ENCODE measurements around the gene RAB33B.
"Not testable (repeated sequence)": the region's sequence is repeated elsewhere in the genome, so short reads cannot be mapped to it uniquely, and the experiment has no call there.

The RAB33B gene

DNA sequence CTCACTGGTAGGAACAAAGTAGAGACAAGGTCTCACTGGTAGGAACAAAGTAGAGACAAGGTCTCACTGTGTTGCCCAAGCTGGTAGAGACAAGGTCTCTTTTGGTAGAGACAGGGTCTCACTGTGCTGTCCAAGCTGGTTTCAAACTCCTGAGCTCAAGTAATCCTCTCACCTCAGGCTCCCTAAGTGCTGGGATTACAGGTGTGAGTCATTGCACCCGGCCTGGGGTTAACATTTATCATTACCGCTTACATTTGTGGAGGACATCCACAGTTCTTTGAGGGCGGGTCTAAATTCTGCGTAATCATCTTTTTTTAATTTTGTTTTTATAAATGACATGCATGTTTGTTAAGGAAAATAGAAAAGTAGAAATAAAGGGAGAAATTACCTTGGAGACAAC is 12.0 kb downstream of the RAB33B start:
- no peak for DNase-seq

- DNase-seq: not testable (repeated sequence)
Measured at GRCh38 chr4:139468756-139469155, 14.8 kb downstream of the RAB33B start.

- no peak for DNase-seq
Measured at GRCh38 chr4:139469216-139469615, 15.3 kb downstream of the RAB33B start.

- no peak for DNase-seq
Measured at GRCh38 chr4:139469869-139470268, 15.9 kb downstream of the RAB33B start.

DNA sequence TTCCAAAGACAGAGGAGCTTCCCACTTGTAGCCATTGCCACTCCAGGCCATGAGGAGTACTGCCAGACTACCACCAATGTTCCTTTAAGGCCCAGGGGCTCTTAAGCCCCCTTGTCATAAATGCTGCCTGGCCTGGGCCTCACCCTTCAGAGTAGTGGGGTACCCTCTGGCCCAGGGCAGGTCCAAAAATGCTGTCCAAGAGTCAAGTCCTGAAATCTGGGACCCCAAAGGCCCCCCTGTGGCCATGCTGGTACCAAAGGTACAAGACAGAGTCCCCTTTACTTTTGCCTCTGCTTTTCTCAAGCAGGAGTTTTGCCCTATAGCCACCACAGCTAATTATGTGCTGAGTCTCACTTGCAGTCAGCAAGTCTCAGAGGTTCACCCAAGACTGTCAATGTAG is 16.4 kb downstream of the RAB33B start:
- no peak for DNase-seq

DNA sequence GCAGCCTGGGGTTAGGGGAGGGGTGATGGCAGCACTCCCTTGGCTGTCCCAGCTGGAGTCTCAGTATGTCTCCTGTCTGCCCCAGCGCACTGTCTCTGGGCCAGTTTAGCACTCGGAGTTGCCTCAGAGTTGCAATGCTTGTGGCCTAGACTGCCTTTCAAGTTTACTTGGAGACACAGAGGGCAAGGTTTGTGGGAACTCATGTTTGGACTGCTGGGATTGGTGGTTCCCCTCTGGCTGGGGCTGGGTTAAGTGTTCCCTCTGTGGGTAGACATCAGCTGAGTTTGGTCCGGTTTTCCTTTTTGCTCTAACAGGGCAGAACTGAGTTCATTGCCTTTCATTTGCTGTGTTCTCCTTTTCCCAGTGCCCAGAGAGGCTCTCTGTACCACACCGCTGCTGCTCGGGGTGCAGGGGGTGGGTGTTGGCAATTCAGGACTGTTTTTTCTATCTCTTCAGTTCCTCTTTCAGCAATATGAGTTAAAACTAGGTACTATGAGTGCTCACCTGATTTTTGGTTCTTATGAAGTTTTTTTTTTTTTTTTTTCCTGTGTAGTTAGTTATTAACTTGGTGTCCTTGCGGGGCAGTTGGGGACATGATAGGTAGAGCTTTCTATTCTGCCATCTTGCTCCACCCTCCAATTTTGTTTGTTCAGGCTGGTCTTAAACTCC is 17.2 kb downstream of the RAB33B start:
- no peak for DNase-seq

DNA sequence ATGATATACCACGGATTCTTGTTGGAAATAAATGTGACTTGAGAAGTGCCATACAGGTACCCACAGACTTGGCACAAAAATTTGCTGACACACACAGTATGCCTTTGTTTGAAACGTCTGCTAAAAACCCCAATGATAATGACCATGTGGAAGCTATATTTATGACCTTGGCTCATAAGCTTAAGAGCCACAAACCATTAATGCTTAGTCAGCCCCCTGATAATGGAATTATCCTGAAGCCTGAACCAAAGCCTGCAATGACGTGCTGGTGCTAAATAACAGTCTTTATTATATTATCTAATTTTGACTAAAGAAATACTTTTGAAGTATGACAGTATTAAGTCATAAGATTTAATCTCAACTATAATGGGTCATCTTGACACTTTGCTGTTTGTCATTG is 18.9 kb downstream of the RAB33B start:
- no peak for DNase-seq

DNA sequence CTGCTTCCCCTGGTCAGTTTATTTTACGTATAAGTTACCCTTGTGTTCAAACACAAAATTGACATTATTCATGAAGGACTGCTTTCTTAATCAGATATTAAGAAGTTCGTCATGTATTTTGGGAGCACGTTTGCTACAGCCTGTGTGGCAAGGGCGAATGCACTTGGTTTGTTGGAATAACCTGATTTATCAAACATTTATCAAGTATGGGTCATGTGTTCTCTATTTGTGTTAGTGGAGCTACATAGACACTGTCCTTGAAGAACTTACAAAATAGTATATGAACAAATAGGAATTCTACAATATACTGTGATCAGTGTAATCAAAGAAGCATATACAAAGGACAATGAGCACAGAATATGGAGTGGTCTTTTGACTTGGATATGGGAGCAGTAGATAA is 22.4 kb downstream of the RAB33B start:
- no peak for DNase-seq

GRCh38 chr4:139481465-139481864 is 27.5 kb downstream of the RAB33B start:
- DNase-seq: no peak

DNA sequence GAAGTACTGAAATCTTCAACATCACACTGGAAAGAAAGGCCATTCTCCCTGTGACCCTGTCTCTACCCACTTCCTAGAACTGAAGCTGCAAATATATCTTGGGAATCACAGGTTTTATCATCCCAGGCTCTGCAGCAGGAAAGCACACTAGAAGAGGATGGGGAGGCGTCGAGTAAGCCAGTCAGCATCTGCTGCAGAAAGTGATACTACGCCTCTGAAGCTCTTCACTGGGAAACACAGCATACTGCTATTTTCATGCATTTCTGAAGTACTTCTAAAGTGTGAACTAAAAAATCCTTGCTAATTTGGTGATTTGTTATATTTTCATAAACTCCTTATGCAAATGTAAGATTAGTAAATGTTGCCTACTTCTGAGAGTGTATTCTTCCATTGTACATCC is 29.1 kb downstream of the RAB33B start:
- DNase-seq: no peak

DNA sequence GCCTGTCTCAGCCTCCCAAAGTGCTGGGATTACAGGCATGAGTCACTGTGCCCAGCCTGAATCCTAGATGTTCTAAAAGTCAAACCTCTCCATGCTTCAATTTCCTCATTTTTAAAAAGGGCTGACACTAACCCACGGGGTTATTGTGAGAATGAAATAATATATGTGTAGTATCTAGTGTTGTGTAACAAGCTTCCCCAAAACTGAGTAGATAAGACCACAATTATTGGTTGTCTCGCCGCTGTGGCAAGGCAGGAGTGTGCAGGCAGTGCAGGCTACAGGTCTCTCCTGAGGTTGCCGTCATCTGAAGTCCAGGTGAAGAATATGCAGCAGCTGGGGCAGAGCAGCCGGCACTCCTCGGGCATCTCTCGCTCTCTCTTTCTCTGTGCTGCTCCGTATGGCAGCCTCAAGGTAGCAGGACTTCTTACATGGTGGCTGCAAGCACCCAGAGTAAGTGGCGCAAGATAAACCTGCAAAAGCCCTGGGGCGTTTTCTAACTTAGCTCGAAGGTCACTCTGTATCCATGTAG is 30.9 kb downstream of the RAB33B start:
- DNase-seq: no peak

DNA sequence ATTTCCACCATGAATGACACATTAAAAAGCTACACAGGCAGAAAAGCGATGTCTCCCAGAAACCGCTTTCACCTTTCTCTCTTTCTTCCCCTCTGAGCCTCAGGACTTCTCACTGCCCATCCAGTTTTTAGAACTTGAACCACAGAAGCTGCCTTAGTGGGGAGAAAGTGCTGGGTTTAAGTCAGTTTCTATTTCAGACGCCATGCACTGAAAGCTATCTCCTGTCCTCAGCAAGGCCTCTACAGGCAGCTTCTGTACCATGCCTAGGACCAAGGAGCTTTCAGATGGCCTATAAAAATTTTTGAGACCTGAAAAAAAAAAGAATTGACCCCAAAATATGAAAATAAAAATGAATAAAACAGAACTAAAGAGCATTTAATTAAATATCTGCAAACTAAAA is 34.5 kb downstream of the RAB33B start:
- no peak for DNase-seq

- DNase-seq: no peak
Measured at GRCh38 chr4:139489638-139490037, 35.7 kb downstream of the RAB33B start.

DNA sequence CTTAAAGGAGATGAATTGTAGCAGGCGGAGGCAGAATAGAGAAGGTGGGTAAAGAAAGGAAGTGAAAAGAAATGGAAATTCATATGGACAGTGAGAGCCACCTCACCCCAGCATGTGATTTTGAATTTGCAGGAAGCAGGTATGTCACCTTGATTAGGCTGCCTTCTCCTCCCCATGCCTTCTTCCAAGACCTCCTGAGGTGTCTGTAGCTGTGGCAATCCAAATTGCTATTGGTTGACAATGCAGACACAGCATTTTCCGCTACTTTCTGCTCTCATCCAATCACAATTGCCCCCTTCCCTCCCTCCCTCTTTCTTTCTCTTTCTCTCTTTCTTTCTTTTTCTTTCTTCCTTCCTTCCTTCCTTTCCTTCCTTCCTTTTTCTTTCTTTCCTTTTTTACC is 38.5 kb downstream of the RAB33B start:
- no peak for DNase-seq

DNA sequence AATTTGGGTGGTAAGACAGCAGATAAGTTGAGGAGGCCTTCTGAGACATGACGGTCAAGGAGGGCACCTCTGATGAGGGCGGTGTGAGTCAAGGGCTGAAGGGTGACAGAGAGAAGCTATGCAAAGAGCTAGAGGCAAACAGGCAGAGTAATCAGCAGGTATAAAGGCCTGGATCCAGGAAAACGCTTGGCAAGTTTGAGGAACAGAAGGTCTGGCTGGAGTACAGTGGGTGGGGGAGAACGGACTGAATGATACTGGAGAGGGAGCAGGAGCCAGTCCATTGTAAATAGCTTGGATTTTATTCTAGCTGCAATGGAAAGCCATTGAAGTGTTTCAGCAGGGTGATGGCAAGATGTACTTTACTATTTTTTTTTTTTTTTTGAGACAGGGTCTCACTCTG is 39.3 kb downstream of the RAB33B start:
- DNase-seq: no peak

GRCh38 chr4:139499186-139499585 is 45.3 kb downstream of the RAB33B start:
- DNase-seq: no peak

DNA sequence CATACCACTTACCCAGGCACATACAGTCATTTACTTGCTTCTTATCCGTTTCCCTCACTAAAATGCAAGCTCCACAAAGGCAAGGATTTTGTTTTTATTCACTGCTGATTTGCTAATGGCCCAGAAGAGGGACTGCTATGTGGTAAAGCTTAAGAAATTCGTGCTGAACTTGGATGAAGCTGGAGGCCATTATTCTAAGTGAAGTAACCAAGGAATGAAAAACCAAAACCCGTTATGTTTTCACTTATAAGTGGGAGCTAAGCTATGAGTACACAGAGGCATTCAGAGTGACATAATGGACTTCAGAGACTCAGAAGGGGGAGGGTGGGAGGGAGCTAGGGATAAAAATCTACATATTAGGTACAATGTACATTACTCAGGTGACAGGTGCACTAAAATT is 47.2 kb downstream of the RAB33B start:
- no peak for DNase-seq

DNA sequence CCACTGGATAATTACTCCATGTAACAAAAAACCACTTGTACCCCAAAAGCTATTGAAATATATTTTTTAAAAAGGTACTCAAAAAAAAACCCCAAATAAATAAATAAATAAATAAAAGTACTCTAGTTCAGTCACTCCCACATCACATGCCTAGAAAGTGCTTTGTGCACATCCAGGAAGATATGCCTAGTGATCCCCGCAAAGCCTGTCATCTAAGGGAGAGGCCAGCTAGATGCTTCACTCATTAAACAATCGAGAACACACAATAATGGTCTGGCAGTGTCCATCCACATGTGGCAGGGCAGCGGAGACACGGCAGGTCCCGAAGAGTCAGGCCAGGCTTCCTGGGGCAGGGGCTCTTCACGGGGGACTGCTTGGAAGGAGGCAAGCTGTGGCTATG is 47.6 kb downstream of the RAB33B start:
- no peak for DNase-seq

DNA sequence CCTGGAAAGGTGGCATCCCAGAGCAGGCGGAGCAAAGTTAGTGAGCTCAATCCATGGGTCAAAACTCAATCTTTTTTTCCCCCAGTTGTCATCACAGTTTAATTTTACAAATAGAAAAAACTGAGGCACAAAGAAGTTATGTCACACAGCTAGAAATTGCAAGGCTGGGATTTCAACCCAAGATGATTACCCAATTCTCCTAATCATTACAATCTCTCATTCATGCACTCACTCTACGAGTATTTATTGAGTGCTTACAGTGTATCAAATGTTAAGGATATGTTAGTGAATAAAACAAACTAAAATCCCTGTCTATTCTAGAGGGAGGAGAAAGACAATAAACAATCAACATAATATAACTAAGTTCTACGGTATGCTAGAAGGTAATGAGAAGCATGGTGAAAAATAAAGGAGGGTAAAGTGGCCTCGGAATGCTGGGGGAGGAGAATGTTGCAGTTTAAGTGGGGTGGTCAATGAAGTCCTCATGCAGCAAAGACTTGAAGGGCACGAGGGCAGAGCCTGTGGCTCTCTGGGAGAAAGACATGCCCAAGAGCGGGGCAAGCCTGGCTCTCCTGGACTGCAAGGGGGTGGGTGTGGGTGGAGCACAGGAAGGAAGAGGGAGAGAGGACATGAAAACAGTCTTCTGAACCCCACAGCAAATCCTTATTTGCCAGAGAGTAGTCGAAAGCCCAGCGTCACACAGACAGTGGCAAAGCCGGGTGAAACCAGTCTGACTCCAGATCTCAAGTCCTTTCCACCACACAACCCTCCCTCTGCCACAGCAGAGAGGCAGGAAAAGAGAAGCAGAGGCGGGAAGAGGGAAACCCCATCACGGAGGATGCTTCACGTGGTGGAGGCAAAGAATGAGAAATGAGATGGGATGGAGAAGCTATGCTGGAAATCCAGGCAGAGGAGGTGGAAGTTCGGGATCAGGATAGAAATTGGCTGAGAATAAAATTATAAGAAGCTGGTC is 48.3 kb downstream of the RAB33B start:
- no peak for DNase-seq

DNA sequence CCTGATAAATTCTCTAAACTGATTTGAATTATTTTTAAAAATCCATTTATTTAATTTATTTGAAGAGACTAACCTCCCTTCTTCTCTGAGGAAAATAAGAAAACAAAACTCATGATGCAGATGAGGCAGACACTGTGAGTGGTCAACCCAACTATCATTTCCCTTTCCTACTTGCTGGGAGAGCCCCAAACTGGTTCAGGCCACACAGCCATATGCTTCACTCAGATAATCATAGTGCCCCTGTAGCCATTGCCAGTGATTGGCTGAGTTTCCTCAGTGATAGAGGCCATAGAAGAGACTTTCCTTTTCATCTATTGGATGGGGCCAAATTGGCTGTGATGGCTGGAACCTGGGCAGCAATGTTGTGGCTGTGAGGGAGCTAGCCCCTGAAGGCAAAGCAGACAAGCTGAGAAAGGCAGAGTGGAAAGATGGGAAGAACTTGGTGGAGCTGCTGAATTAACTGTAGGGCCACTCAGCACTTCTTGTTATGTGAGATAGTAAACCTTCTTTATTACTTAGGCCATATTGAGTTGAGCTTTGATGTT is 49.8 kb downstream of the RAB33B start:
- DNase-seq: no peak

DNA sequence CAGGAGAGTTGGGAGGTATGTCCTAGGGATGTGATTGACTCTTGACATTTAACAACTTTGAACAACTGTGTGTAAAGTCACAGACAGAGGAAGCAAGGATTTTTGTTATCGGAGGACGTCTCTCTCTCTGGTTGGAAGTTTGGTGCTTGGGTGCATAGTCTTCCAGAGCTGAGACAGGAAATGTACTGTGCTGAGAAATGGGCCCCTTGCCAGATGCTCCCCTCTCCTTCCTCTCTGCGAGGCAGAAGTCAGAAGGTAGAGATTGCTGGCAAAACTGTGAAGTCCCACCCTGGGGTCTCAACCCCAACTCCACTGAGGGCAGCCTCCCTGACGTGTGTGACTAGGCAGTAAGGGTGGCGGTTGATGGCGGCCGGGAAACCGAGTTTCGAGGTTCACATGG is 52.9 kb downstream of the RAB33B start:
- no peak for DNase-seq

DNA sequence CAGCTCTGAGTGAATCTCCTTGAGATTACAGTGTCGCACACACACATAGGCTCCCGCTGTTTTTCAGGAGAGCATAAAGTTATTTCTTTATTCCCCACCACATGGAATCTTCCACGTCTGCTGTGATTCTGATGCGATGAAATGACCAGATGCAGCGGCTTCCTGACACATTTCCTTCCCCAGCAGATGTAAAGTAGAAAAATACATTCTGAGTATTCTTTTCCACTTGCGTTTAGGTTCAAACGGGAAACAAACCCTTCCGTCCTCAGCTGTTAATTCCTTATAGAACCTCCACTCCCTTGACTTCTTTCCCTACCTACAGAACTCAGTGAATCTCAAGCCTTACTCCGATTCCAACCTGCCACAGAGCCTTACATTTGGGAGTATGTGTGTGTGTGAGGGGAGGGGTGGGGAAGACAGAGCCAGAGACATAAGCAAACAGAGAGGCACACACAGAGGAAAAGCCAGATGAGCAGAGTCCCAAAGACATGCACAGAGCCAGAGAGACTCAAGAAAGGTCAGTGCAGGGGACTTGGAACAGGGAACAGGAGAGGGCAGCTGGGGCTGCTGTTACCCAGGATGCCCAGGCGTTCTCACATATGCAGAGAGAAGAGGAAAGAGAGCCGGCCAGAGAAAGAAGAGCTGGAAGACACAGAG is 54.8 kb downstream of the RAB33B start:
- no peak for DNase-seq

- no peak for DNase-seq
Measured at GRCh38 chr4:139509727-139510410, 55.9 kb downstream of the RAB33B start.
